Measurements from ENCODE around the gene PNP.
"Not testable (repeated sequence)": the region's sequence is repeated elsewhere in the genome, so short reads cannot be mapped to it uniquely, and the experiment has no call there.

Gene PNP

GRCh38 chr14:20438664-20439063 lies 30.5 kb upstream of the PNP start:
- CTCF ChIA-PET, result no interaction called here
- H3K9me3 Mint-ChIP-seq, result no peaks in the 10 kb centered on the region
- H3K27ac Mint-ChIP-seq, result no peak overlapping the region
- no peak overlapping the region for H3K4me3 Mint-ChIP-seq
- H3K4me1 Mint-ChIP-seq, result peaks cover 22% of the 10 kb centered on the region
- H3K27me3 Mint-ChIP-seq, result peaks cover 22% of the 10 kb centered on the region
- no peak for DNase-seq
- H3K36me3 Mint-ChIP-seq, result peaks cover 6% of the 10 kb centered on the region

- no peak for DNase-seq
- Mint-ChIP-seq H3K27me3 (peaks cover 20% of the 10 kb centered on the region), H3K4me3 (no peak overlapping the region), H3K9me3 (no peaks in the 10 kb centered on the region), H3K27ac (no peak overlapping the region), H3K4me1 (peaks cover 22% of the 10 kb centered on the region), H3K36me3 (peaks cover 6% of the 10 kb centered on the region)
- CTCF ChIA-PET, result interaction anchor here (1.2 kb wide), 1 partner anchor 14 kb away, joined by 3 read pairs; the partner anchor contains the start of genes APEX1 and OSGEP
These were observed 28.7 kb upstream of the PNP start for GRCh38 chr14:20440465-20440864.

- no peaks in the 10 kb centered on the region for H3K9me3 Mint-ChIP-seq
- H3K27ac Mint-ChIP-seq, result peak overlapping the region; percentile 61
- H3K4me1 Mint-ChIP-seq, result peaks cover 22% of the 10 kb centered on the region
- DNase-seq, result peak; percentile 46
- peaks cover 18% of the 10 kb centered on the region for H3K27me3 Mint-ChIP-seq
- peaks cover 6% of the 10 kb centered on the region for H3K36me3 Mint-ChIP-seq
- CTCF ChIA-PET, result interaction anchor here (1.2 kb wide), 1 partner anchor 14 kb away, joined by 3 read pairs; the partner anchor contains the start of genes APEX1 and OSGEP
- no peak overlapping the region for H3K4me3 Mint-ChIP-seq
These were observed 28.3 kb upstream of the PNP start for GRCh38 chr14:20440882-20441281.

- peaks cover 18% of the 10 kb centered on the region for H3K27me3 Mint-ChIP-seq
- no peak overlapping the region for H3K4me3 Mint-ChIP-seq
- peaks cover 22% of the 10 kb centered on the region for H3K4me1 Mint-ChIP-seq
- no peak overlapping the region for H3K27ac Mint-ChIP-seq
- no peaks in the 10 kb centered on the region for H3K9me3 Mint-ChIP-seq
- CTCF ChIA-PET, result interaction anchor here (1.2 kb wide), 1 partner anchor 26 kb away, joined by 3 read pairs; no protein-coding TSS in a partner anchor
- peaks cover 6% of the 10 kb centered on the region for H3K36me3 Mint-ChIP-seq
- no peak for DNase-seq
These were observed 27.7 kb upstream of the PNP start for GRCh38 chr14:20441461-20441860.

- peaks cover 11% of the 10 kb centered on the region for H3K27me3 Mint-ChIP-seq
- H3K4me1 Mint-ChIP-seq, result peaks cover 20% of the 10 kb centered on the region
- H3K36me3 Mint-ChIP-seq, result peaks cover 24% of the 10 kb centered on the region
- H3K4me3 Mint-ChIP-seq, H3K27ac Mint-ChIP-seq, H3K9me3 Mint-ChIP-seq, CTCF ChIA-PET, DNase-seq: not testable (repeated sequence)
These were observed 25.6 kb upstream of the PNP start for GRCh38 chr14:20443650-20444049.

GRCh38 chr14:20446889-20447288 lies 22.3 kb upstream of the PNP start:
- CTCF ChIA-PET, result no interaction called here
- H3K27me3 Mint-ChIP-seq, result no peaks in the 10 kb centered on the region
- no peak for DNase-seq
- peaks cover 43% of the 10 kb centered on the region for H3K36me3 Mint-ChIP-seq
- H3K4me1 Mint-ChIP-seq, result peaks cover 4% of the 10 kb centered on the region
- no peak overlapping the region for H3K27ac Mint-ChIP-seq
- H3K9me3 Mint-ChIP-seq, result no peaks in the 10 kb centered on the region
- H3K4me3 Mint-ChIP-seq, result no peak overlapping the region

- peak overlapping the region; percentile 43 for H3K4me3 Mint-ChIP-seq
- CTCF ChIA-PET, result interaction anchor here (1.2 kb wide), 1 partner anchor 37 kb away, joined by 10 read pairs; no protein-coding TSS in a partner anchor
- H3K36me3 Mint-ChIP-seq, result peaks cover 46% of the 10 kb centered on the region
- H3K4me1 Mint-ChIP-seq, result peaks cover 17% of the 10 kb centered on the region
- DNase-seq, H3K27me3 Mint-ChIP-seq, H3K9me3 Mint-ChIP-seq: not testable (repeated sequence)
- H3K27ac Mint-ChIP-seq, result peak overlapping the region; percentile 67
These were observed 16.4 kb upstream of the PNP start for GRCh38 chr14:20452831-20453230.

- peak; percentile 99 for DNase-seq
- H3K36me3 Mint-ChIP-seq, result peaks cover 40% of the 10 kb centered on the region
- H3K27me3 Mint-ChIP-seq, result no peaks in the 10 kb centered on the region
- H3K27ac Mint-ChIP-seq, result no peak within 1 kb of the TSS
- H3K4me1 Mint-ChIP-seq, result peaks cover 28% of the 10 kb centered on the region
- CTCF ChIA-PET, result interaction anchor here (1.0 to 2.4 kb wide), 4 partner anchors 14 to 159 kb away, joined by 3 to 20 read pairs (median 4); partner anchors contain the start of gene TEP1
- no peaks in the 10 kb centered on the region for H3K9me3 Mint-ChIP-seq
- H3K4me3 Mint-ChIP-seq, result peak within 1 kb of the TSS; percentile 36
These were observed 14.5 kb upstream of the PNP start, which contains the start of the genes APEX1 and OSGEP for GRCh38 chr14:20454516-20455354. Gene APEX1 (plus strand): TSS chr14:20455226. CDS start chr14:20455646, 420 bp downstream. Gene OSGEP (minus strand): TSS chr14:20454812. CDS start chr14:20454683, 129 bp downstream.

- CTCF ChIA-PET, result interaction anchor here (1.0 to 2.4 kb wide), 4 partner anchors 15 to 158 kb away, joined by 3 to 20 read pairs (median 4); partner anchors contain the start of gene TEP1
- Mint-ChIP-seq H3K4me1 (peaks cover 37% of the 10 kb centered on the region), H3K27me3 (no peaks in the 10 kb centered on the region), H3K27ac (no peak overlapping the region), H3K4me3 (no peak overlapping the region), H3K9me3 (no peaks in the 10 kb centered on the region), H3K36me3 (peaks cover 44% of the 10 kb centered on the region)
- DNase-seq, result peak; percentile 83
These were observed 13.6 kb upstream of the PNP start for GRCh38 chr14:20455355-20456300.

- peaks cover 40% of the 10 kb centered on the region for H3K4me1 Mint-ChIP-seq
- H3K36me3 Mint-ChIP-seq, result peaks cover 40% of the 10 kb centered on the region
- DNase-seq, result no peak
- CTCF ChIA-PET, result no interaction called here
- no peak overlapping the region for H3K27ac Mint-ChIP-seq
- H3K27me3 Mint-ChIP-seq, result peaks cover 4% of the 10 kb centered on the region
- H3K4me3 Mint-ChIP-seq, result no peak overlapping the region
- no peaks in the 10 kb centered on the region for H3K9me3 Mint-ChIP-seq
These were observed 12.2 kb upstream of the PNP start for GRCh38 chr14:20456971-20457370.

GRCh38 chr14:20458031-20458789 lies 11.0 kb upstream of the PNP start:
- Mint-ChIP-seq H3K4me3 (no peak overlapping the region), H3K4me1 (peaks cover 42% of the 10 kb centered on the region), H3K27me3 (peaks cover 4% of the 10 kb centered on the region), H3K9me3 (no peaks in the 10 kb centered on the region), H3K36me3 (peaks cover 34% of the 10 kb centered on the region), H3K27ac (no peak overlapping the region)
- CTCF ChIA-PET, result no interaction called here
- no peak for DNase-seq

GRCh38 chr14:20460458-20461224 lies 8.6 kb upstream of the PNP start:
- CTCF ChIA-PET, result interaction anchor here (1.0 to 3.1 kb wide), 5 partner anchors 12 to 221 kb away, joined by 3 to 11 read pairs (median 4); no protein-coding TSS in a partner anchor

More at GRCh38 chr14:20460458-20461224, 8.6 kb upstream of the PNP start:
- Mint-ChIP-seq H3K9me3 (no peaks in the 10 kb centered on the region), H3K27me3 (peaks cover 4% of the 10 kb centered on the region), H3K4me3 (peak overlapping the region; percentile 96), H3K27ac (peak overlapping the region; percentile 91), H3K36me3 (peaks cover 34% of the 10 kb centered on the region), H3K4me1 (peaks cover 39% of the 10 kb centered on the region)
- DNase-seq, result peak; percentile 81

Measured in activated naive CD4-positive, alpha-beta T cell treated with anti-CD3 and anti-CD28 coated beads, Interleukin-2, amount 10 ng/mL, durations not matched to agents 7 days and 5 days (primary cell).